CD4-positive, alpha-beta T cell treated with Interleukin-1 beta for 1 hour (primary cell): ENCODE data around the gene LCE3B.
"Not testable (repeated sequence)": the region's sequence is repeated elsewhere in the genome, so short reads cannot be mapped to it uniquely, and the experiment has no call there.

Source experiments
- DNase-seq, 2 donors: peaks; one replicate each; pipeline ENCODE4 v3.0.0-alpha.2; 2020 to 2022

Gene LCE3B

GRCh38 chr1:152613511-152613910 is at the start of gene LCE3B:
Gene LCE3B, plus strand, starts transcription at chr1:152613811. Its CDS starts 0 bp downstream, at chr1:152613811.
- no peak for DNase-seq

- DNase-seq, result no peak
These were observed 48.5 kb upstream of the LCE3B start for GRCh38 chr1:152565115-152565514.

- no peak for DNase-seq
These were observed 47.9 kb upstream of the LCE3B start for GRCh38 chr1:152565535-152566215.

- no peak for DNase-seq
These were observed 46.9 kb upstream of the LCE3B start, which contains the start of gene LCE3E for GRCh38 chr1:152566681-152567080. Gene LCE3E, minus strand, starts transcription at chr1:152566780. Its CDS starts 572 bp downstream, at chr1:152566208.

- no peak for DNase-seq
These were observed 36.4 kb upstream of the LCE3B start for GRCh38 chr1:152577168-152577567.

- not testable (repeated sequence) for DNase-seq
These were observed 34.1 kb upstream of the LCE3B start for GRCh38 chr1:152579526-152579925.

GRCh38 chr1:152580433-152580832 is 33.2 kb upstream of the LCE3B start, which contains the start of gene LCE3D:
Gene LCE3D, minus strand, starts transcription at chr1:152580516. Its CDS starts 580 bp downstream, at chr1:152579936.
- no peak for DNase-seq

GRCh38 chr1:152582647-152583046 is 31.0 kb upstream of the LCE3B start:
- no peak for DNase-seq

GRCh38 chr1:152585586-152585985 is 28.0 kb upstream of the LCE3B start:
- no peak for DNase-seq

- DNase-seq, result no peak
These were observed 16.6 kb upstream of the LCE3B start for GRCh38 chr1:152596986-152597385.

GRCh38 chr1:152599934-152600333 is 13.7 kb upstream of the LCE3B start, which contains the start of gene LCE3C:
Gene LCE3C, plus strand, starts transcription at chr1:152600234. Its CDS starts 498 bp downstream, at chr1:152600732.
- no peak for DNase-seq

- DNase-seq, result no peak
These were observed 8.4 kb downstream of the LCE3B start for GRCh38 chr1:152621993-152622392.

GRCh38 chr1:152622803-152623202 is 9.2 kb downstream of the LCE3B start, which contains the start of gene LCE3A:
Gene LCE3A, minus strand, starts transcription at chr1:152623103. Its CDS starts 0 bp downstream, at chr1:152623103.
- no peak for DNase-seq

- DNase-seq, result no peak
These were observed 9.7 kb downstream of the LCE3B start for GRCh38 chr1:152623203-152623844.

- DNase-seq, result no peak
These were observed 13.1 kb downstream of the LCE3B start for GRCh38 chr1:152626744-152627143.

- DNase-seq, result no peak
These were observed 17.0 kb downstream of the LCE3B start for GRCh38 chr1:152630596-152630995.

GRCh38 chr1:152640351-152640750 is 26.7 kb downstream of the LCE3B start:
- DNase-seq, result no peak

GRCh38 chr1:152643945-152644344 is 30.3 kb downstream of the LCE3B start:
- DNase-seq, result no peak

GRCh38 chr1:152645146-152645545 is 31.5 kb downstream of the LCE3B start:
- no peak for DNase-seq

GRCh38 chr1:152646656-152647055 is 33.0 kb downstream of the LCE3B start:
- DNase-seq, result no peak

GRCh38 chr1:152654110-152654509 is 40.5 kb downstream of the LCE3B start:
- peak; percentile 17 to 46 for DNase-seq

- DNase-seq, result no peak
These were observed 42.8 kb downstream of the LCE3B start for GRCh38 chr1:152656459-152656858.

- DNase-seq, result no peak
These were observed 44.1 kb downstream of the LCE3B start for GRCh38 chr1:152657677-152658076.

- no peak for DNase-seq
These were observed 45.0 kb downstream of the LCE3B start for GRCh38 chr1:152658649-152659048.
